NOMO-1 (cell line): ENCODE measurements around the gene SYNE1.

ENCODE experiments used
- DNase-seq, 2 experiments: peaks; one replicate each; lab custom pipeline; 2025; ENCODE audit not compliant: unreplicated experiment in 2 of 2; lab: John Stamatoyannopoulos, UW

The SYNE1 gene

DNA sequence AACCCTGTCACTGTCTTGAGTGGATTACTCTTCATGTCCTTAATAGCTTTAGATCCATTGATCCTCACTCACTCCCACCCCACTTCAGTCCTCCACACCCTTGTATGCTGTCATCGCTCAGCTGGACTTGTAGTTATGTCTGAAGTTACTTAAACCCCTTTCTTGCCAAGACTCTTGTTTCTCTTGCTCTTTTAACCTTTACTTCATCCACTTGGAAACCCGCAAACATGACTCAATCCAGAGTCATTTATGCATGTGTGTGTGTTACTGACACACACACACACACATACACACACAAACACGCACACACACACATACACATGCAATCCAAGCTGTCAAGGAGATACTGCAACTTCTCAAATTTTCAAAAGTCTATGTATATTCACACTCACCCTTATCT is 341.8 kb downstream of the SYNE1 start:
- DNase-seq: no peak

DNA sequence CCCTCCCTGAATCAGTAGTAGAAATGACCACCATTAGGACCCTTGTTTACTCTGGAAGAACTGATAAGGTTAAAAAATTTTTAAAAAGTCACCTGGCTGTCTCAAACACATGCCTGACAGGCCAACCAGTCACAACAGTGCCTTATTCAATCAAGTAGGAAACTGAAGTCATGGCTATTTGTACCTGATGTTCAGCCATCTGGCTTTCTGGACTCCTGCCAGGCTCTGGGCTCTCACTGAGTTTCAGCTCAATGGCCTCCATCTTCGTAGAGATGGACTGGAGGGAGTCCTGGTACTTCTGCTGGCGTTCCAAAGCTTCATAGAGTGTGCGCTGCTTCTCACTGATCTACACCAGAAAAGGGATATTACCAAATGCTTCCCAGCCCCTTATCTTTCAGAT is 343.8 kb downstream of the SYNE1 start:
- no peak for DNase-seq

DNA sequence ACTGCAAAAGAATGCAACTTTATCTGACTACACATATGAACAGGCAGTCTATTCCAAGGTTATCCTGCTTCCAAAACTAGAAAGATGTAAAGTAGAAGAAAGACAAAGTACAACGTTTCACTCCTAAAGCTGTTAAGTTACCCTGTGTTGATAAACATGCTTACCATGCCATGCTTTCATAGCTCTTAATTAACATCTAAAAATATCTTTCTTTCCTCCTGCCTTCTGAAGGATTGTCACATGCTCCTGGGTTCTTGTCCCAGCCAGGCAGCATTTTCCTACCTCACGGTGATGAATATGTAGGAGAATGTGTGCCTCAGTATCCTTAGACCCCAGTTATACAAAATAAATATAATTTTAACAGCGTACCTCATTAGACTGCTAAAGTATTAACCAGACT is 344.6 kb downstream of the SYNE1 start:
- no peak for DNase-seq

DNA sequence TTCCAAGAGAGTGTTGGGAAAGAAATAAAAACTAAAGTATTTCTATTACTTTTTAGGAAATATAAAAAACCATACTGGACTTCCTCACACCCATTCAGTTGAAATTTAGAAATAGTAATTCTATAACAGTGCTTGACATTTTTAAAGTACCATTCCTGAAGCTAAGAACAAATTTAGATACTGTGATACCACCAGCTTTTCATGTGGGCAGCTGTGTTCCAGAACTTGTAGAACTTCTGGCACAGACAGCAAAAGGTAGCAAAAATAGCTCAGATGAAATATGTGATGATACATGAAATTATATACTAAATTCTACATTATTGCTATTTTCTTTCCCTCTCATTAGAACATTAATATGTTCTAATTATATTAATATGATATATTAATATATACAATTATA is 346.5 kb downstream of the SYNE1 start:
- DNase-seq: no peak

DNA sequence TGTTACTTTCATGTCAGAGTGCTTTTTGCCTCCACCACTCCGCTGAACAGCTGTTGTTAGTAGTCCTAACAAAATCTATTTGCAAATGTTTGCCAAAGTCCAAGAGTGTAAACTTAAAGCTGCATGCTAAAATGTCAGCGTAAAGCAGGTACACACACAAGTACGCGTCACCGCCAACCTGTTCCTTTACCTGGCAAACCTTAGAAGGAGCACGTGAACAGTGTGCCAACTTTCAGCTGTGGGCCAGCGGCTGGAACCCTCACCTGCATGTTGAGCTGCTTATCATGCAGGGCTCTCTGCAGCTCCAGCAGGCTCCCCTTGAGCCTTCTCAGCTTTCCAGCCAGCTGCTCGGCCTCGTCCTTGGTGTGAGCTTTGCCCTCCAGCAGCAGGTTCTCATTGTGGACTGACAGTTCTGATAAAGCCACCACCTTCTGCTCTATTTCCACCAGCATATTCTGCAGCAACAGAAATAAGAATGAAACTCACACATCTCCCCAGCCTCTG is 359.3 kb downstream of the SYNE1 start:
- no peak for DNase-seq

DNA sequence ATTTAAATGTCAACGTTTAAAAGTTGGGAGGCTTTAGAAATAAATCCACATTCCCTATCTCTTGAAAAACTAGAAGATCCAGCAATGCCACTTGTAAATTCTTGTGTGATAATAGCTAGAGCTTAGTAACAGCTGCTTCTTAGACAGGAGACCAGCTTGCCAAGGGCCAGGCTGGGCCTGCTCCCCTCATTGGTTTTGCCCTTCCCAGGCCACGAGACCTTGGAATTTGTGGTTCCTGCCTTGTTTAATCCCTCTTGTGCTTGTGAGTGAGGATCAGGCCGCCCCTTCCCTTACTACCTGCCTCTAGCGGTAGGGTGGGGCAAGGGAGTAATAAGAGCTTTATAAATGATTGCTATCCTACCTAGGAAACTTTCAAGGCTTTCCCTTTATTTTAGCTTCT is 363.5 kb downstream of the SYNE1 start:
- no peak for DNase-seq

DNA sequence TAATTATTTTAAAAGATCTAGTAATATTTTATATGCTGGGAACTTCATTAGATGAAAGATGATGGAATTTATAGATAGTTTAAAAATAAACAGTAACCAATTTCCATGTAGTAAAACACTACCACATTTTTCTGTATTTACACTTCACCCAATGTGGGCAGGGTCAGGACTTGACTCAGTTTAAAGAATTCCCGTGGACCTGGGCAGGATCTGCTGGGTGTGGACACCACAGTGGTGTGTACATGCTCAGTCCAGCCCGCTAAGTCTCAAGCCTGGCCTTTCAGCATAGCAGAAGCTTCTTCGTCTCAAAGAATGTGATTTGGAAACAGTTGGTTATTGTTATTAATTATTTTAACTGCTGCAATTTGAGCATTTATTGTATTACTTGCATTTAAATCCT is 364.2 kb downstream of the SYNE1 start:
- DNase-seq: no peak

DNA sequence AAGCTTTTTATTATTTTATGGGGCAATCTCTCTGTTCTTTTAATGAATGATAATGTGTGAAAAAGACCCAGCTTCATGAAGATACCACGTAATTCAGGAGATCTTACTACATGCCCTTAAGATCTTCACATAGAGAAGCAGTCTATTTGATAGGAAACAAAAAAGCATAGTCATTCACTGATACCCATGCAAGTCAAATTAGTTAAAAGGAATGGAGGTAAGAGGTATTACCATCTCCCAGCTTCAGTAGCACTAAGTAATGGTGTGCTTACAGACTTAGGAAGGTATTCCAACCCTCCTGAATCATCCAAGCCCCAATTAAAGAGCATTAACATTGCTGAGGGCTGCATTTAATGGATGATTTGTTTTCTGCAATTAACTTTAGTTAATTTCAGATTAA is 364.7 kb downstream of the SYNE1 start:
- no peak for DNase-seq

DNA sequence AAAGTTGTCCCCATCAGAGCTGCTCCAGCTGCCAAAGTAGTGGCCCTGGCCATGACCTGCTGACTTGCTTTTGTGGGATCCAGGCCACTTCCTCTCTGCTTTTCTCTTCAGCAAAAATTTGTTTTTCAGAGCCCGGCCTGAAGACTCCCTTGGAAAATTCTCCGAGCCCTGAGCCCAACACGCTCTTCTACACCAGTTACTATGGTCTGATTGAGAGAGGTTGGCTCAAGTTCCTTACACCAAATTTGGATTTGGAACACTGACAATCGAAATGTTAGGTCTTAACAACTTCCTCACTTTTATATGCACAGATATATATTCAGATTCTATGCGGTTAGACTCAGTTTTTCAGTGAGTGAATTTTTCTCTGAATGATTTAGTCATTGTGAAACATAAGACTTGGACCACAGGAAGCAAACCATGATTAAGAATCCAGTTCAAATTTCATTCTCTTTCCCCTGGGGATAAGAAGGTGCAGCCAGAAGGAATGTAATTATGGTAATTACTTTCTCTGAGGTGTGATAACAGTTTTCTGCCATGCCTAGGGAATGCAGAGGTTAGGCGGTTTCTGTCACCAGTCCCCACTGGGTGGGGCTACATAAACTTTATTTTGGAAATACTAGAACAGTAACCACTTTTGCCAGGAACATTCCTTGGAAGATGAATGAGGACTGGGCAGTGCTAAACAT is 365.2 kb downstream of the SYNE1 start:
- no peak for DNase-seq

DNA sequence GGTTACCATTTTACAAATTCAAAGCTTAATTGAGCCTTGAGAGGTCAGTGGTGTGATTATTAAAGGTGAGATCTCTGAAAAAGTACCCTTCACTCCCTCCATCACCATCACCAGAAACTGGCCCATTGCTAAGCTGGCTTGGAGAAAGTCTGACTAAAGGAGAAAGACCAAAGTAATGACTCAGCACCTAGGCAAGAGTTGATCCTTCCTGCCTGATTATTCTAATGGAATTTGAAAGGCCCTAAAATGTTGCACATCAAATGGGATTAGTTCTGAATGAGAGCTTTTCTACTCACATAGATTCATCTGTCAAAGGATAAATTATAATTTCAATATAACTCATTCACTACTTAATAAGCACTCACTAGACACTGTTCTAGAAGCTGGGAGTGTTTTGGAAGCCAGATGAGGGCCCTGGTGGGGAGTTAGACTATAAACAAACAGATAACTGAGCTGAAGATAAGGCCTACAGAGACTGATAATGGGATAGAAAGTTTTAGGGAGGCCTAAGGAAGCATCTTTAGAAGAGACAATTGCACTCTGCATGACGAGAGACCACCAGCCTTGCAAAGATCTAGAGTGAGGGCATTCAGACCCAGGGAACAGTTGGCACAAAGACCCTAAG is 366.7 kb downstream of the SYNE1 start:
- no peak for DNase-seq

DNA sequence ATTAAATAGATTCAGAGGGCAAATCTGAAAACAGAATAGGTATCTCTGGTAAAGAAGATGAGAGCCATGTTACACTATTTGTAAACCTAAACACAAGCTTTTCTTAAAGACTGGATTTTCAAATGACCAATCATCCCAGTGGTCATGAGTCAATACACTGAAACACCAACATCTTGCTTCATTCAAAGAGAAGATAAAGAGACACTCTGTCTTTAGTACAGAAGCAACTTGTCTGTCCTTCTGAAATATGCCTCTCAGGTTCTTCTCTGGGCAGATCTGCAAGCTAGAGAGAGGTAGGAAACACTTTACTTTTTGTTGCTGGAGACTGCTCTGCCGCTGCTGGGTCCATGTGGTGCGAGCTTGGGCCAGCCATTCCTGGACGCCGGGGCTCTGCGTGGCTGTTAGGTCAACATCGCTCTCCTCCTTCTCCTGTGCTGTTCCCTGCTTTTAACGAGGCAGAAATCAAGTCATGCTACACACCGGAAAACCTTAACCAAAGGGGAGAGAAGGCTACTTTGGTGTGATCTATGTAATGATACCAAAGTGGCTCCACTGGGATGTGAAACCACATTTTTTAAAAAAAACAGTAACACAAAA is 368.2 kb downstream of the SYNE1 start:
- no peak for DNase-seq

DNA sequence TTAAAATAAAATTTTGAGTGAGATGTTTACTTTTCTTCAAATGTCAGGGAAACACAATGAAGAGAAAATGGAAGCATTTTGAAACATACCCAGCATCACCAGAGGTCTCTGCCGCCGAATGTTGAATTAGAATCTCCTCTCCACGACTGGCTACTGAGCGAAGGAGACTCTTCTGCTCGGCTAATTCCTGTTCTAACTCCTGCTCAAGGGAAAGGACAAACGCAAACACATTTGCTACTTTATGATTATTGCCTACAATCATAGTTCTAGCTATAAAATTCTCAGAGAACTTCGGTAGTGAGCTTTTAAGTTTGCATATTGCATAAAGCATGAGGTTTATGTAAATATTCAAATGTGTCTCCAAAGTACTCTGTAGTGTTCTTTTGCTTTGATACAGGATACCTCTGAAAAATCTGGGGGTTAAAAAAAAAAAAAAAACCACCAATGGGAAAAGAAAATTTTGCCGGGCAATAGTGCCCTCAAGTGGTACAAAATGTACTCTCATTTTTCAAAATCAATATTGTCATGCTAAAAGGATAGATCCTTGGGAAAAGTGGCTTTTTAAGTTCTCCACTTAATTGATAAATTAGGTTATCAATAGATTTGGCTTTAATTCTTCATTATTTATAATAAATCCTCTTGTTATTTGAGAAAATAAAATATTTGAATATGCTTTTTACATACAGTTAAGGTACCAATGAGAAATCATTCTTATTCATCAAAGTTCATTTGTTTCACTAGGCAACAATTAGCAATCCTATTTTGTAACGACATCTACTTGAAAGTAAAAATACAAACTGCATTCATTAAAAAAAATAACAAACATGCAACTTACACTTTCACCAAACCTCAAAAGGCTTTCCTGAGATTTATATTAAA is 369.0 kb downstream of the SYNE1 start:
- no peak for DNase-seq

DNA sequence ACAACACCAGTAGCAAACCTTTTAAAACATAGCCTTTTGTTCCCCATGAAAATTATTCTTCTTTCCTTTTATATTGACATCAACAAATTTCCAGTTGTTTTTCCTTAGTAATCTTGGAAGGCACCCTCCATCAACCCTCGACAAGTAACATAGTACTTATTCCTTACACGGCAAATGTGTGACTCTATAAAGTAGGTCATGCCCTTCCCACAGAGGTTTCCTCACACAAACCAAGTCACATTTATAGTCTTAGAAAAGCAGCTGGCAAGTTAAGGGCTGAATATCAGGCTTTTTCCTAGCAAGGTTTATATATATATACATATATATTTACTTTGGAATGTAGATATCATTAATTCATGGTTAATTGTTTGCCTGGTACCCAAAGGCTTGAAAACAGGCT is 371.5 kb downstream of the SYNE1 start:
- DNase-seq: no peak

DNA sequence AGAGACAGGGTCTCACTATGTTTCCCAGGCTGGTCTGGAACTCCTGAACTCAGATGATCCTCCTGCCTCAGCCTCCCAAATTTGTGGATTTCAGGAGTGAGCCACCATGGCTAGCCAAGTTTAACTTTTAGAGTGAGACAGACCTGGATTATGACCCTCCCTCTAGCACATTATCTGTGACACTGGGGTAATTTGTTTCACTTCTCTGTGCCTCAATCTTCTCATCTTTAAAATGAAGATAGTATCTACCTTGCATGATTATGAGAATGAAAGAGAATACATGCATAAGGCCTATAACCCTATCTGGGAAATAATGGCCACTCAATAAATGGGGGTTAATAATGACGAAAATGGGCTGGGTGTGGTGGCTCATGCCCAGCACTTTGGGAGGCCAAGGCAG is 373.6 kb downstream of the SYNE1 start:
- no peak for DNase-seq

DNA sequence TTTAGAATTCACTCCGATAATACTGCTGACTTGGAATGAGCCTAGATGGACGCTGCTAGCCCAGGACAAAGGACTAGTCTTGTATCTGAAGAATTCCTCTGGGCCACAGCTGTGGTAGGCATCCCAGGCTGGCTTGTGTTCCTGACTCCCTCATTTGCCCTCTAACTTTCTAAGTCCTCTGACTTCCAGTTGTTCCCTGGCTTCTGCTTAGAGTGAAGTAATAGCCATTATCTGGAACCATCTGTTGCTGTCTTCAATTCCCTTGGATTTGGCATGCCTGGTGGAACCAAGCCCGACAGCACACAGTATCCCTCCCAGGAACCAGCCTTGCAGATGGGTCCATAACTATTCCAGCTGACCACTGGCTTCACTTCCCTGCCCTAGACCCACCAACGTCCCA is 376.0 kb downstream of the SYNE1 start:
- DNase-seq: no peak

DNA sequence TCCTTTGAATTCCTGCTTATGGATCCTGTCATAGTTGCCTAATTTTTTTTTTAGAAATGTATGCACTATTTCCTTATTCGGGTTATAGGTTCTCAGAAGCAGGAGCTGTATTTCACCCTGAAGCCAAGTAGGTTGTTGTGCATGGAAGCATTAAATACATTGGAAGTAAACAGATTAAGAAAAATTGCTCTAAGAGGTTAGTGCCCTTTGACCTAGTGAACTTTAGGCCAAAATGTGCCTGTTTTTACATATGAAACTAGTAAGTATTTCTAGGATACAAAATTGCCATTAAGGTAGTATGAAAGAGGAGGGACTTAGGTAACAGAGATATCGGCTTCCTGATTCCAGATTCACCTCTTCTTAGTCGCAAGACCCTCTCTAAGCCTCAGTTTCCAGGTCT is 377.9 kb downstream of the SYNE1 start:
- DNase-seq: no peak

DNA sequence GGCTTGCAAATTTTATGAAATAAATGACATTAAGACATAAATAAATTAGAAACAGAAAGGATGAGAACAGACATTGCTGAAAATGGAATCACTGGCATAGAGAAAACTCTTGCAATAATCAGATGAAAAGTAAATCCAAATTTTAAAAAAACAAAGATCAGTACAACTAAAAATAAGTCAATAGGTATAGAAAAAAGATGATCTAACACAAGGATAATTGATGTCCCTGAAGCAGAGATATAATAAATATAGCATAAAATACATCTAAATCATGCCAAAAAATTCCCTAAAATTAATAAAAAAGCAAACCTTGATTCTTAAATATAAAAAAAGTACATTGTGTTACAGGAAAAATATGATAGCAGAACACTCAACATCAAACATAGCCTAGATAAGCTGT is 379.6 kb downstream of the SYNE1 start:
- DNase-seq: no peak

DNA sequence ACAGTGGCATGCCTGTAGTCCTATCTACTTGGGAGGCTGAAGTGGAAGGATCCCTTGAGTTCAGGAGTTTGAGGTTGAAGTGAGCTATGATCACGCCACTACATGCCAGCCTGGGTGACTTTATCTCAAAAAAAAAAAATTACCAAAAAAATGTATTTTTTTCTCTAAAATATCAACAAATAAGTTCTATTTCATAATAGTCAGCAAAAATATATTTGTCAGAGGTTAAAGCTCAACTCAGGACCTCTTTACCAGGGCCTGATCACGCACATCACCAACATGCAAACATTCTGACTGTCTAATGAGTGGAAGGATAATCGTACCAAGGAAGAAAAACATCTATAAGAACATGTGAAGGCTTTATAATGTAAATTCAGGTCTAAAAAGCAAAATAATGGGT is 387.0 kb downstream of the SYNE1 start:
- DNase-seq: no peak

DNA sequence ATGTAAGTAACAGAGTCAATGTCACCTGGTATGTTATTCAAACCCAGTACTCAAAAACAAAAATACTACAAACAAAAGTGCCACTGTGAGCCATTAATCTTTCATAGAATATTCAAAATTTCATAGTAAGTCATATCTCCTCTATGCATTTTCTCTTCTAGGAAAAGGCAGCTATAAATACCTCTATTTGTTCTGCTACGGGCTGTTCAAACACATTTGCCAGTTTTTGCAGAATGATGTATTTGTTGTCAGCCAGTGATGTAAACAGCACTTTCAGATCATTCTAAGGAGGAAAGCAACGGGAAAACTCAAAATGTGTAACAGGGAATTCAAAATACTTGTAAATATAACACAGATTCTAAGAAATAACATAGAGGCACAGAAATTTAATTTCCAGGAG is 388.2 kb downstream of the SYNE1 start:
- DNase-seq: no peak

DNA sequence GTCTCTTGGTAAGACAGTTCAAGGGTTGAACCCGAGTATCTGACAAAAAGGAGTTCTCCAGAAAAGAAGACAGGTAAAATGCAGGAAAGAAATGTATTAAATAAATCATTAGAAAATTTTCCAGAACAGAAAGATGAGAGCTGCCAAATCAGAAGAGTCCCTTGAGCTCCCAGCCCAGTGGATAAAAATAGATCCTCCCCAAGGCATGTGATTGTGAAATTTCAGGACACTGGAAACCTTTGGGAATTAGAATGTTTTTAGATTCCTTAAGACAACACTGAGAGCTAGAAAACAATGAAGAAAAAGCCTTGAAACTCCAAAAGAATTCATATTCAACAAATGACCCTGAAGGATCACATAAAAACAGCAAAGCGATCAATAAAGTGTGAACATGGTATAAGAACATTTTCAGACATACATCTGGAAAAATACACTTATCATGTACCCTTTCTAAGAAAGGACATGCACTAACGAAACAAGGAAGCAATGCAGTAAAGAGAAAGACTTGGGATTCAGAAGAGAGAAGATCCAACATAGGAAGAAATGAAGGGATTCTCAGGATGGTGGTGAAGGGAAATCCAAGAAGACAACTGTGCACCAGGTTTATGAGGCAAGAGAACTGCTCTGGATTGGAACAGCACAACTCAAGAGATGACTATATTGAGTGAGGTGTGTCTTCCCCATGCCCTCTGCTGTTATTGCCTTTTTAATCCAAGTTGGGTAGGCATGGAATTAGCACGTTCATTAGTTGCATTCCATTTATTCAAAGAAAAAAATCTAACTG is 390.4 kb downstream of the SYNE1 start:
- DNase-seq: no peak
